ENCODE data around the gene C4orf33. TPM values are rescaled to one million over a fixed set of nuclear protein-coding genes. Genes with fewer than 3 reads are reported as not detected.

The C4orf33 gene
- total RNA-seq, 1 donor from 2014 or later = 17.0 TPM

DNA sequence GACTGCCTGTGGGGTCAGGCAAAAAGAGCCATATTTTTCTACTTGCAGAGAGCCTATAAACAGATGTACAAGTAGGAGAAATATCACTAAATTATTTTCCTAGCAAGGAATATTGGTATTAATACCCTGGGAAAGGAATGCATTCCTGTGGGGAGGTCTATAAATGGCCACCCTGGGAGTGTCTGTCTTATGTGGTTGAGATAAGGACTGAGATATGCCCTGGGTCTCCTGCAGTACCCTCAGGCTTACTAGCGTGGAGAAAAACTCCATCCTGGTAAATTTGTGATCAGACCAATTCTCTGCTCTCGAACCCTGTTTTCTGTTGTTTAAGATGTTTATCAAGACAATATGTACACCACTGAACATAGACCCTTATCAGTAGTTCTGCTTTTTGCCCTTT is 35.4 kb downstream of the C4orf33 start:
- Mint-ChIP-seq H3K4me1 (no peaks in the 10 kb centered on the region), H3K27me3 (ENCODE audit: insufficient read depth, low read depth) (no peaks in the 10 kb centered on the region), H3K9me3 (no peaks in the 10 kb centered on the region)

DNA sequence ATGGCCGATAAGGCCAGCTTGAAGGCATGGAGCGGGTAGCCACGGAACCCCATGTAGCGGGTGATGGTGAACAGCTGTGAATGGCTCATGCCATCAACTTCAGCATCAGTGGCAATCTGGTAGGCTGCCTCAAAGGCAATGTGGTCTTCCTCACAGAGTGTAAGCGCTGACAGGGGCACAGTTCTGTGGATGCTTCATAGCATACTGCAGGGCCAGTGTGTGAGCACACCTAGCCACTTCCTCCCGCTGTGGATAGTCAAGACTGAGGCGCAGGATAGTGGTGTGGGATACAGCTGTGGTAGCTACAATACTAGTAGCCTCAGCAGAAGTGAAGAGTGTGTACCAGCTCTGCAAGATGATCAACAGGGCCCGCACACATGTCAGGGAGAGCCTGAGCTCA is 40.5 kb downstream of the C4orf33 start:
- H3K4me1 ChIP-seq = no peaks in the 10 kb centered on the region
- H4K20me1 ChIP-seq (ENCODE audit: low read depth) = no peaks in the 10 kb centered on the region
- no peaks in the 10 kb centered on the region for H3K9me3 ChIP-seq (ENCODE audit: low read depth)
- no peak overlapping the region for H3K9ac ChIP-seq
- H3K4me3 Mint-ChIP-seq = no peak overlapping the region
- H3K27me3 ChIP-seq = no peaks in the 10 kb centered on the region
- H3K27me3 Mint-ChIP-seq (ENCODE audit: insufficient read depth, low read depth) = no peaks in the 10 kb centered on the region
- no peaks in the 10 kb centered on the region for H3K79me2 ChIP-seq (ENCODE audit: low read depth)
- no peak overlapping the region for H2AFZ ChIP-seq (replicated peaks)
- no peak overlapping the region for H3K4me2 ChIP-seq
- TF ChIP-seq EZH2 (IDR thresholded peaks at IDR 0.05) = no peak
- TF ChIP-seq EZH2phosphoT487 (IDR thresholded peaks at IDR 0.05) = no peak
- TF ChIP-seq, protein P1, sequence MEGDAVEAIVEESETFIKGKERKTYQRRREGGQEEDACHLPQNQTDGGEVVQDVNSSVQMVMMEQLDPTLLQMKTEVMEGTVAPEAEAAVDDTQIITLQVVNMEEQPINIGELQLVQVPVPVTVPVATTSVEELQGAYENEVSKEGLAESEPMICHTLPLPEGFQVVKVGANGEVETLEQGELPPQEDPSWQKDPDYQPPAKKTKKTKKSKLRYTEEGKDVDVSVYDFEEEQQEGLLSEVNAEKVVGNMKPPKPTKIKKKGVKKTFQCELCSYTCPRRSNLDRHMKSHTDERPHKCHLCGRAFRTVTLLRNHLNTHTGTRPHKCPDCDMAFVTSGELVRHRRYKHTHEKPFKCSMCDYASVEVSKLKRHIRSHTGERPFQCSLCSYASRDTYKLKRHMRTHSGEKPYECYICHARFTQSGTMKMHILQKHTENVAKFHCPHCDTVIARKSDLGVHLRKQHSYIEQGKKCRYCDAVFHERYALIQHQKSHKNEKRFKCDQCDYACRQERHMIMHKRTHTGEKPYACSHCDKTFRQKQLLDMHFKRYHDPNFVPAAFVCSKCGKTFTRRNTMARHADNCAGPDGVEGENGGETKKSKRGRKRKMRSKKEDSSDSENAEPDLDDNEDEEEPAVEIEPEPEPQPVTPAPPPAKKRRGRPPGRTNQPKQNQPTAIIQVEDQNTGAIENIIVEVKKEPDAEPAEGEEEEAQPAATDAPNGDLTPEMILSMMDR (IDR thresholded peaks at IDR 0.05) = no peak
- no peak for DNase-seq (ENCODE audit: low spot score)
- H3F3A ChIP-seq (ENCODE audit: low read depth) = no peaks in the 10 kb centered on the region
- peaks cover 7% of the 10 kb centered on the region for H3K4me1 Mint-ChIP-seq
- H3K4me3 ChIP-seq = no peak overlapping the region
- H3K36me3 ChIP-seq = no peaks in the 10 kb centered on the region
- H3K9me3 Mint-ChIP-seq = no peaks in the 10 kb centered on the region
- no peak overlapping the region for H3K27ac Mint-ChIP-seq
- no peak overlapping the region for H3K27ac ChIP-seq
- H3K36me3 Mint-ChIP-seq = no peaks in the 10 kb centered on the region

More for the DNA sequence above, 35.4 kb downstream of the C4orf33 start:
- Mint-ChIP-seq H3K4me3 (no peak overlapping the region), H3K27ac (no peak overlapping the region), H3K36me3 (no peaks in the 10 kb centered on the region)
- Histone ChIP-seq H4K20me1 (ENCODE audit: low read depth) (no peaks in the 10 kb centered on the region), H3K4me1 (no peaks in the 10 kb centered on the region), H3K9ac (no peak overlapping the region), H2AFZ (replicated peaks) (no peak overlapping the region), H3K4me3 (no peak overlapping the region), H3K9me3 (ENCODE audit: low read depth) (no peaks in the 10 kb centered on the region), H3K36me3 (no peaks in the 10 kb centered on the region), H3F3A (ENCODE audit: low read depth) (no peaks in the 10 kb centered on the region), H3K27me3 (no peaks in the 10 kb centered on the region), H3K4me2 (no peak overlapping the region), H3K27ac (no peak overlapping the region), H3K79me2 (ENCODE audit: low read depth) (no peaks in the 10 kb centered on the region)
- TF ChIP-seq, protein P1 (IDR thresholded peaks at IDR 0.05) = no peak
- TF ChIP-seq EZH2phosphoT487 (IDR thresholded peaks at IDR 0.05) (no peak), EZH2 (IDR thresholded peaks at IDR 0.05) (no peak)
- DNase-seq (ENCODE audit: low spot score) = no peak

DNA sequence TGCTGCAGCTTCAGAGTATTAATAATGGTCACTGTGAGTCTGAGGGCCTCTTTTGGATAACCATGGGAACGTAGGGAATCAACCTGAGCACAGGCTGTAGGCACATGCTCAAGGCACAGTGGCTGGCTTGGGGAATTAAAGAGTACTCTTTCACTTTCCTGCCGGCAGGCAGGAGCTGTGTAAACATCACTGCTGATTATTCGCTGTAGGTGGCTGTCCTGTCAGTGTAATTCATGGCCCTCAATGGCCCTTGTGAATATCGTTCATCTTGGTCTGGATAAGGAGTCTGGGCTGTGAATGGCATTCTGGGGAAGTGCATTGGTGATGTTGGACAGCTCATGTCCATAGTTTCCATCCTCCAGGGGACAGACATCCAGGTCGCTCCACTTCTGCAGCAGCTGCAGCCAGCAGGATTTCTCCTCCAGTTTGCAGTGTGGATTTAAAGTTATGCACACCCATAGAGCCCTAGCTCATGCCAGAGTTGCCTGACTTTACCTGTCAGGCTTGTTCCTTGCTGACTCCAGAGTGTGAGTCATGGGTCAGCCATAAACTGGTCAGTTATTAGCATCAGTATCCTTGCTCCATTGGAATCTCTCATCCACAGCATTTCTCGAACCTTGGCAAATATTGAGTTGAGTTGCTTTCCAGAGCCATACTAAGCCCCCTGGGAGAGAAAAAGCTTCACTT is 43.0 kb downstream of the C4orf33 start:
- H3K27ac Mint-ChIP-seq = no peak overlapping the region
- no peaks in the 10 kb centered on the region for H3K79me2 ChIP-seq (ENCODE audit: low read depth)
- no peak overlapping the region for H3K4me3 Mint-ChIP-seq

More for the DNA sequence above, 43.0 kb downstream of the C4orf33 start:
- no peak for DNase-seq (ENCODE audit: low spot score)
- Histone ChIP-seq H3K4me3 (no peak overlapping the region), H3K9ac (no peak overlapping the region), H3K27ac (no peak overlapping the region), H3K4me2 (no peak overlapping the region), H3K4me1 (no peaks in the 10 kb centered on the region), H3K9me3 (ENCODE audit: low read depth) (no peaks in the 10 kb centered on the region), H2AFZ (replicated peaks) (no peak overlapping the region), H3K27me3 (no peaks in the 10 kb centered on the region), H3F3A (ENCODE audit: low read depth) (peaks cover 4% of the 10 kb centered on the region), H4K20me1 (ENCODE audit: low read depth) (no peaks in the 10 kb centered on the region), H3K36me3 (no peaks in the 10 kb centered on the region)
- Mint-ChIP-seq H3K9me3 (no peaks in the 10 kb centered on the region), H3K4me1 (peaks cover 7% of the 10 kb centered on the region), H3K27me3 (ENCODE audit: insufficient read depth, low read depth) (no peaks in the 10 kb centered on the region), H3K36me3 (no peaks in the 10 kb centered on the region)
- TF ChIP-seq EZH2 (IDR thresholded peaks at IDR 0.05) (no peak), EZH2phosphoT487 (IDR thresholded peaks at IDR 0.05) (no peak)
- TF ChIP-seq, protein P1 (IDR thresholded peaks at IDR 0.05) = no peak

Data from neural progenitor cell (in vitro differentiated cells).